H9 (cell line): ENCODE measurements around the gene MYCBPAP. TPM values are rescaled to one million over a fixed set of nuclear protein-coding genes. Genes with fewer than 3 reads are reported as not detected.

ENCODE experiments used
- DNase-seq: peaks from one replicate; pipeline ENCODE4 v3.0.0-alpha.2; 2017
- H2AFZ ChIP-seq: one replicate; pipeline ENCODE4 v1.6.1; 2013; ENCODE audit warnings: mild to moderate bottlenecking, low read length, control low read depth, moderate library complexity
- H2AK5ac ChIP-seq: 2 replicates; pipeline ENCODE4 v1.6.1; 2013; ENCODE audit warnings: low read length, control low read depth, mixed read lengths; ENCODE audit not compliant: insufficient read length
- H2BK120ac ChIP-seq: one replicate; pipeline ENCODE4 v1.6.1; 2013; ENCODE audit warnings: low read depth, mild to moderate bottlenecking, low read length, control low read depth, inconsistent platforms; ENCODE audit not compliant: poor library complexity, severe bottlenecking
- H2BK12ac ChIP-seq: 2 replicates; pipeline ENCODE4 v1.6.1; 2013; ENCODE audit warnings: low read length, control low read depth, mixed read lengths, low read depth; ENCODE audit not compliant: insufficient read length
- H2BK15ac ChIP-seq: 2 replicates; pipeline ENCODE4 v1.6.1; 2013; ENCODE audit warnings: low read depth, low read length, control low read depth
- H2BK20ac ChIP-seq: one replicate; pipeline ENCODE4 v1.6.1; 2013; ENCODE audit warnings: low read depth, mild to moderate bottlenecking, low read length, control low read depth, inconsistent platforms; ENCODE audit not compliant: poor library complexity, severe bottlenecking
- H2BK5ac ChIP-seq: 2 replicates; pipeline ENCODE4 v1.6.1; 2013; ENCODE audit warnings: low read length, control low read depth, mixed read lengths; ENCODE audit not compliant: insufficient read length
- H3K14ac ChIP-seq: 2 replicates; pipeline ENCODE4 v1.6.1; 2013; ENCODE audit warnings: low read length, control low read depth; ENCODE audit not compliant: insufficient read depth
- H3K18ac ChIP-seq: 2 replicates; pipeline ENCODE4 v1.6.1; 2013; ENCODE audit warnings: low read depth, mild to moderate bottlenecking, mixed read lengths, low read length, control low read depth; ENCODE audit not compliant: insufficient read length
- H3K23ac ChIP-seq: 2 replicates; pipeline ENCODE4 v1.6.1; 2013; ENCODE audit warnings: low read length, control low read depth, mixed read lengths, low read depth; ENCODE audit not compliant: insufficient read length
- H3K23me2 ChIP-seq: 2 replicates; pipeline ENCODE4 v1.6.1; 2013; ENCODE audit warnings: low read depth, mild to moderate bottlenecking, mixed read lengths, low read length, control low read depth; ENCODE audit not compliant: insufficient read length, poor library complexity, severe bottlenecking
- H3K27ac ChIP-seq: 2 replicates; pipeline ENCODE4 v1.5.1; 2013; ENCODE audit warnings: low read length, control low read depth, mixed read lengths, low read depth; ENCODE audit not compliant: insufficient read length
- H3K27me3 ChIP-seq: 2 replicates; pipeline ENCODE4 v1.6.1; 2013; ENCODE audit warnings: low read length, control low read depth, inconsistent platforms; ENCODE audit not compliant: insufficient read depth
- H3K4ac ChIP-seq: 2 replicates; pipeline ENCODE4 v1.6.1; 2013; ENCODE audit warnings: low read depth, mild to moderate bottlenecking, control low read depth, inconsistent platforms, low read length, moderate library complexity
- H3K4me1 ChIP-seq: 2 replicates; pipeline ENCODE4 v1.6.1; 2013; ENCODE audit warnings: low read length, control low read depth, inconsistent platforms; ENCODE audit not compliant: insufficient read depth
- H3K4me2 ChIP-seq: 2 replicates; pipeline ENCODE4 v1.6.1; 2013; ENCODE audit warnings: low read length, control low read depth, mixed read lengths; ENCODE audit not compliant: insufficient read length, insufficient read depth
- H3K56ac ChIP-seq: 2 replicates; pipeline ENCODE4 v1.6.1; 2013; ENCODE audit warnings: low read depth, mild to moderate bottlenecking, mixed read lengths, low read length, control low read depth; ENCODE audit not compliant: insufficient read length
- H3K79me1 ChIP-seq: 2 replicates; pipeline ENCODE4 v1.6.1; 2013; ENCODE audit warnings: low read depth, mild to moderate bottlenecking, moderate library complexity, low read length, control low read depth, inconsistent platforms; ENCODE audit not compliant: insufficient read depth, poor library complexity, severe bottlenecking
- H3K79me2 ChIP-seq: 2 replicates; pipeline ENCODE4 v1.6.1; 2013; ENCODE audit warnings: low read length, control low read depth, inconsistent platforms; ENCODE audit not compliant: insufficient read depth
- H3K9ac ChIP-seq: 2 replicates; pipeline ENCODE4 v1.6.1; 2013; ENCODE audit warnings: low read length, control low read depth, mixed read lengths; ENCODE audit not compliant: insufficient read length; ENCODE audit errors: extremely low read depth
- H3K9me3 ChIP-seq: one replicate; pipeline ENCODE4 v1.6.1; 2013; ENCODE audit warnings: low read depth, low read length, inconsistent platforms; ENCODE audit not compliant: control insufficient read depth
- H3T11ph ChIP-seq: one replicate; pipeline ENCODE4 v1.6.1; 2013; ENCODE audit warnings: mild to moderate bottlenecking, low read length, control low read depth, inconsistent platforms
- H4K20me1 ChIP-seq: one replicate; pipeline ENCODE4 v1.6.1; 2013; ENCODE audit not compliant: control insufficient read depth, insufficient read length, insufficient read depth
- H4K5ac ChIP-seq: 2 replicates; pipeline ENCODE4 v1.6.1; 2013; ENCODE audit warnings: low read depth, mild to moderate bottlenecking, mixed read lengths, low read length, control low read depth; ENCODE audit not compliant: insufficient read length
- H4K8ac ChIP-seq: replicated peaks from 2 replicates; pipeline ENCODE4 v1.6.1; 2013; ENCODE audit warnings: low read length, control low read depth, mixed read lengths, low read depth; ENCODE audit not compliant: insufficient read length
- H4K91ac ChIP-seq: 2 replicates; pipeline ENCODE4 v1.6.1; 2013; ENCODE audit warnings: low read depth, mild to moderate bottlenecking, moderate library complexity, mixed read lengths, low read length, control low read depth; ENCODE audit not compliant: insufficient read length
- H3K27ac Mint-ChIP-seq, 3 experiments: 2 replicates in 2 of 3; 3 replicates in 1 of 3; pipeline ENCODE4 v1.8.0; 2020 to 2021; ENCODE audit warnings: mixed read lengths in 3 of 3, mild to moderate bottlenecking in 1 of 3, moderate library complexity in 1 of 3
- H3K27me3 Mint-ChIP-seq: 2 replicates; pipeline ENCODE4 v1.8.0; 2021; ENCODE audit warnings: low read depth, mild to moderate bottlenecking, moderate library complexity, mixed read lengths
- H3K36me3 Mint-ChIP-seq, 3 experiments: 2 replicates in 2 of 3; 3 replicates in 1 of 3; pipeline ENCODE4 v1.8.0; 2020 to 2021; ENCODE audit warnings: low read depth in 3 of 3, mixed read lengths in 3 of 3; ENCODE audit not compliant: insufficient read depth in 1 of 3
- H3K4me1 Mint-ChIP-seq, 2 experiments: 2 replicates each; pipeline ENCODE4 v1.8.0; 2020; ENCODE audit warnings: mixed read lengths in 2 of 2
- H3K4me3 Mint-ChIP-seq, 2 experiments: 2 replicates in 1 of 2; 3 replicates in 1 of 2; pipeline ENCODE4 v1.8.0; 2020 to 2021; ENCODE audit warnings: mild to moderate bottlenecking in 2 of 2, mixed read lengths in 2 of 2, moderate library complexity in 1 of 2
- H3K9me3 Mint-ChIP-seq, 2 experiments: 2 replicates in 1 of 2; 3 replicates in 1 of 2; pipeline ENCODE4 v1.8.0; 2020; ENCODE audit warnings: mild to moderate bottlenecking in 2 of 2, mixed read lengths in 2 of 2, moderate library complexity in 1 of 2
- whole genome bisulfite sequencing: extraction: QIAGEN DNeasy Blood & Tissue Kit; methylation state at CpG from one replicate; pipeline ENCODE4 v1.1.7; 2013; ENCODE audit warnings: missing lambda C conversion rate, low lambda C conversion rate, mixed read lengths; ENCODE audit not compliant: insufficient read length; ENCODE audit errors: extremely low coverage; 5-methylcytosine and 5-hydroxymethylcytosine counted together
- total RNA-seq: library from RNA; stranded (reverse); gene quantifications from 2 replicates; pipeline ENCODE4 v1.2.1, GENCODE V29; 2021
- TF ChIP-seq, protein P1 (sequence below): fragments of 200-600 bp; sonication (generic); conservative IDR thresholded peaks from 3 replicates; pipeline ENCODE4 v1.8.0; 2021; ENCODE audit warnings: antibody characterized with exemption, mild to moderate bottlenecking

Gene MYCBPAP
- total RNA-seq, 1 experiment from 2014 or later = 1.7 TPM

DNA sequence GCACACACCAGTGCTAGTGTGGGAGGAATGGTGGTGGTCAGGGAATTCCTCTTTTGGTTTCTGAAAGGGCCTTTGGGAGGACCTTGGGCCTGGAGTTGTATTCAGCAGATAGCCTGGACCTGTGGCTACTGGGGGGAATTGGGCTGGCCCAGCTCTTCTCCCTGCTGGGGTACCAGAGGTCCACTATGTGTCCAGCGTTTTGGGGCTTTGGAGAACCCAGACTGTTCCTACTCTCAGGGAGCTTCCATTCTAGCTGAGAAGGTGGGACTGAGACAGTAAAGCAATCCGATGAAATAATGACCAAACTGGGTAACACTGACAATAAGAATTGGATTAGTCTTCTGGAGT is 26.7 kb downstream of the MYCBPAP start:
- H3K79me1 ChIP-seq = no peaks in the 10 kb centered on the region
- WGBS = no CpG with 5 or more reads among the region's 2 CpGs
- peaks cover 0 to 5% (median 0%) of the 10 kb centered on the region in 3 experiments; a peak in 3 of 7 replicates for H3K36me3 Mint-ChIP-seq
- no peaks in the 10 kb centered on the region; the same call in 1 of the 2 replicates for H3K27me3 ChIP-seq
- no peak overlapping the region for H3K23ac ChIP-seq
- H3K4me2 ChIP-seq = no peak overlapping the region
- no peak overlapping the region for H3K56ac ChIP-seq
- H2AFZ ChIP-seq = no peak overlapping the region
- no peak overlapping the region for H3K27ac Mint-ChIP-seq
- no peak overlapping the region for H3K18ac ChIP-seq
- TF ChIP-seq, protein P1, sequence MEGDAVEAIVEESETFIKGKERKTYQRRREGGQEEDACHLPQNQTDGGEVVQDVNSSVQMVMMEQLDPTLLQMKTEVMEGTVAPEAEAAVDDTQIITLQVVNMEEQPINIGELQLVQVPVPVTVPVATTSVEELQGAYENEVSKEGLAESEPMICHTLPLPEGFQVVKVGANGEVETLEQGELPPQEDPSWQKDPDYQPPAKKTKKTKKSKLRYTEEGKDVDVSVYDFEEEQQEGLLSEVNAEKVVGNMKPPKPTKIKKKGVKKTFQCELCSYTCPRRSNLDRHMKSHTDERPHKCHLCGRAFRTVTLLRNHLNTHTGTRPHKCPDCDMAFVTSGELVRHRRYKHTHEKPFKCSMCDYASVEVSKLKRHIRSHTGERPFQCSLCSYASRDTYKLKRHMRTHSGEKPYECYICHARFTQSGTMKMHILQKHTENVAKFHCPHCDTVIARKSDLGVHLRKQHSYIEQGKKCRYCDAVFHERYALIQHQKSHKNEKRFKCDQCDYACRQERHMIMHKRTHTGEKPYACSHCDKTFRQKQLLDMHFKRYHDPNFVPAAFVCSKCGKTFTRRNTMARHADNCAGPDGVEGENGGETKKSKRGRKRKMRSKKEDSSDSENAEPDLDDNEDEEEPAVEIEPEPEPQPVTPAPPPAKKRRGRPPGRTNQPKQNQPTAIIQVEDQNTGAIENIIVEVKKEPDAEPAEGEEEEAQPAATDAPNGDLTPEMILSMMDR = no peak
- H3K79me2 ChIP-seq = no peaks in the 10 kb centered on the region
- no peaks in the 10 kb centered on the region; a peak in 1 of 5 replicates for H3K9me3 Mint-ChIP-seq
- no peaks in the 10 kb centered on the region for H3K9me3 ChIP-seq
- peaks cover 44% of the 10 kb centered on the region for H3K27me3 Mint-ChIP-seq
- H3K4me1 Mint-ChIP-seq = peaks cover 34 to 42% of the 10 kb centered on the region in 2 experiments
- peak overlapping the region in 1 of 2 experiments; percentile 60; a peak in 3 of 5 replicates for H3K4me3 Mint-ChIP-seq
- H2BK120ac ChIP-seq = no peak overlapping the region
- H3K27ac ChIP-seq = no peak overlapping the region
- H2BK15ac ChIP-seq = no peak overlapping the region
- H4K5ac ChIP-seq = no peak overlapping the region
- no peak overlapping the region for H4K8ac ChIP-seq
- DNase-seq = no peak
- no peak overlapping the region for H2BK5ac ChIP-seq
- H3K9ac ChIP-seq = no peak overlapping the region
- H3K4me1 ChIP-seq = peaks cover 3% of the 10 kb centered on the region; the same call in 1 of the 2 replicates
- H4K91ac ChIP-seq = no peak overlapping the region
- H2BK20ac ChIP-seq = no peak overlapping the region
- H3K4ac ChIP-seq = no peak overlapping the region
- H3K23me2 ChIP-seq = peaks cover 17% of the 10 kb centered on the region
- H3T11ph ChIP-seq = no peak overlapping the region
- no peak overlapping the region for H2BK12ac ChIP-seq
- no peak overlapping the region for H2AK5ac ChIP-seq
- no peaks in the 10 kb centered on the region for H4K20me1 ChIP-seq
- no peak overlapping the region for H3K14ac ChIP-seq
